Choroid plexus epithelial cell (primary cell): ENCODE measurements around the gene SLC37A2.

Source experiments
- DNase-seq: peaks from one replicate; pipeline ENCODE4 v3.0.0-alpha.2; 2010; ENCODE audit warnings: low read depth
- H3K4me3 ChIP-seq: 2 replicates; pipeline ENCODE4 v1.5.1; 2011; ENCODE audit warnings: low read depth, mild to moderate bottlenecking, control low read depth, low read length, moderate library complexity
- CTCF ChIP-seq: conservative IDR thresholded peaks from 2 replicates; pipeline ENCODE4 v1.5.1; 2011; ENCODE audit warnings: low read depth, mild to moderate bottlenecking, control low read depth, inconsistent platforms, low read length, moderate library complexity

Gene SLC37A2

GRCh38 chr11:125132596-125132995 is 69.5 kb downstream of the SLC37A2 start:
- no peak for TF ChIP-seq CTCF
- H3K4me3 ChIP-seq, result no peak overlapping the region
- peak; percentile 68 for DNase-seq

GRCh38 chr11:125136001-125136400 is 72.9 kb downstream of the SLC37A2 start:
- no peak overlapping the region for H3K4me3 ChIP-seq
- DNase-seq, result no peak
- TF ChIP-seq CTCF, result no peak

- TF ChIP-seq CTCF, result no peak
- no peak overlapping the region for H3K4me3 ChIP-seq
- no peak for DNase-seq
These were observed 75.9 kb downstream of the SLC37A2 start for GRCh38 chr11:125138966-125139365.

GRCh38 chr11:125139778-125140177 is 76.7 kb downstream of the SLC37A2 start:
- DNase-seq, result no peak
- no peak for TF ChIP-seq CTCF
- no peak overlapping the region for H3K4me3 ChIP-seq
